HCT116 (cell line): Measurements from ENCODE around the gene SMARCA2. TPM values are rescaled to one million over a fixed set of nuclear protein-coding genes. Genes with fewer than 3 reads are reported as not detected.

Source experiments
- ATAC-seq: fragments of 200-7000 bp; cut with Tn5 transposase; 2 replicates; pipeline ENCODE4 v1.9.1; 2020; ENCODE audit warnings: mild to moderate bottlenecking, moderate library complexity
- BruUV-seq: library from RNA; stranded (reverse); fragments of 400-500 nt; replicated peaks from 2 replicates; lab custom pipeline; 2021; lab: Mats Ljungman, UMichigan
- CTCF ChIA-PET: fragments of 300-600 bp; sonication (Branson Sonifier 250); formaldehyde crosslinking; loops from one replicate; lab custom pipeline; 2021; ENCODE audit warnings: antibody characterized with exemption; lab: Charles Lee
- POLR2A ChIA-PET: fragments of 300-600, 350-600 bp; sonication (Branson Sonifier 250); formaldehyde crosslinking; loops from one replicate; lab custom pipeline; 2021; ENCODE audit warnings: antibody characterized with exemption; lab: Charles Lee
- RAD21 ChIA-PET, 2 experiments: fragments of 300-600 bp; sonication (Branson Sonifier 250); formaldehyde crosslinking; loops; one replicate each; lab custom pipeline; 2023; ENCODE audit warnings: low total read pairs in 2 of 2; ENCODE audit not compliant: uncharacterized antibody in 2 of 2, unreplicated experiment in 2 of 2, low non-redundant PET in 1 of 2; lab: Charles Lee
- DNase-seq: peaks from one replicate; pipeline ENCODE4 v3.0.0-alpha.2; 2010; ENCODE audit warnings: low read depth, low spot score
- H2AFZ ChIP-seq: fragments of 200-600 bp; shearing (Covaris generic), sonication (generic); 2 replicates; pipeline ENCODE4 v1.6.1; 2017; ENCODE audit warnings: low read depth, mixed run types, mixed read lengths, antibody characterized with exemption, low read length; ENCODE audit not compliant: poor library complexity, severe bottlenecking
- H3K27ac ChIP-seq: 2 replicates; pipeline ENCODE4 v1.5.1; 2012; ENCODE audit warnings: low read depth, low read length
- H3K27me3 ChIP-seq: fragments of 200-600 bp; sonication (generic); 2 replicates; pipeline ENCODE4 v1.6.1; 2016; ENCODE audit warnings: mixed run types, low read length, mixed read lengths; ENCODE audit not compliant: insufficient read depth
- H3K36me3 ChIP-seq, 2 experiments: fragments of 200-500 bp in 1 of 2; fragments of 200-600 bp in 1 of 2; sonication (Bioruptor generic) in 1 of 2; sonication (generic) in 1 of 2; 2 replicates each; pipeline versions ENCODE4 v1.5.1 to v1.6.1; 2014 to 2016; ENCODE audit warnings: low read length in 2 of 2, inconsistent platforms in 1 of 2, mixed read lengths in 1 of 2, mixed run types in 1 of 2; ENCODE audit not compliant: insufficient read depth in 2 of 2, control insufficient read depth in 1 of 2
- H3K4me1 ChIP-seq, 2 experiments: fragments of 200-600 bp in 1 of 2; sonication (generic) in 1 of 2; 2 replicates each; pipeline versions ENCODE4 v1.5.1 to v1.6.1; 2012 to 2017; ENCODE audit warnings: low read length in 2 of 2, inconsistent platforms in 1 of 2, mild to moderate bottlenecking in 1 of 2, mixed read lengths in 1 of 2, mixed run types in 1 of 2, moderate library complexity in 1 of 2; ENCODE audit not compliant: insufficient read depth in 2 of 2, control insufficient read depth in 1 of 2
- H3K4me2 ChIP-seq: fragments of 200-600 bp; sonication (generic); 2 replicates; pipeline ENCODE4 v1.6.1; 2017; ENCODE audit warnings: mixed run types, low read length, mixed read lengths
- H3K4me3 ChIP-seq, 2 experiments: fragments of 200-600 bp in 1 of 2; sonication (generic) in 1 of 2; replicated peaks in 1 of 2; 2 replicates each; pipeline ENCODE4 v1.5.1; 2011 to 2016; ENCODE audit warnings: low read length in 2 of 2, control low read depth in 1 of 2, low read depth in 1 of 2, mild to moderate bottlenecking in 1 of 2, mixed read lengths in 1 of 2, mixed run types in 1 of 2
- H3K79me2 ChIP-seq: fragments of 200-600 bp; sonication (generic); 2 replicates; pipeline ENCODE4 v1.6.1; 2017; ENCODE audit warnings: mild to moderate bottlenecking, mixed run types, low read length, moderate library complexity, mixed read lengths; ENCODE audit not compliant: insufficient read depth
- H3K9ac ChIP-seq: fragments of 200-600 bp; sonication (generic); 2 replicates; pipeline ENCODE4 v1.6.1; 2016; ENCODE audit warnings: low read length, mixed read lengths
- H3K9me2 ChIP-seq: fragments of 200-600 bp; sonication (generic), shearing (Covaris generic); 2 replicates; pipeline ENCODE4 v1.6.1; 2017; ENCODE audit warnings: mixed run types, mild to moderate bottlenecking, moderate library complexity; ENCODE audit not compliant: insufficient read depth
- H3K9me3 ChIP-seq, 2 experiments: fragments of 200-500 bp in 1 of 2; fragments of 200-600 bp in 1 of 2; sonication (Bioruptor generic) in 1 of 2; sonication (generic) in 1 of 2; 2 replicates each; pipeline ENCODE4 v1.6.1; 2014 to 2017; ENCODE audit warnings: low read length in 2 of 2, mixed read lengths in 2 of 2, inconsistent platforms in 1 of 2, low read depth in 1 of 2, mild to moderate bottlenecking in 1 of 2, mixed run types in 1 of 2, moderate library complexity in 1 of 2; ENCODE audit not compliant: control insufficient read depth in 1 of 2, insufficient read depth in 1 of 2
- H4K20me1 ChIP-seq: fragments of 200-600 bp; sonication (generic), shearing (Covaris generic); 2 replicates; pipeline ENCODE4 v1.6.1; 2017; ENCODE audit warnings: mixed run types, mild to moderate bottlenecking, moderate library complexity; ENCODE audit not compliant: insufficient read depth
- EZH2 ChIP-seq: fragments of 200-600 bp; sonication (generic); IDR thresholded peaks from 2 replicates; pipeline ENCODE4 v1.6.1; 2017; ENCODE audit warnings: antibody characterized with exemption, mixed run types
- POLR2A ChIP-seq: IDR thresholded peaks from 2 replicates; pipeline ENCODE4 v1.7.0; 2011; ENCODE audit warnings: borderline replicate concordance; ENCODE audit not compliant: insufficient read depth, insufficient read length; ENCODE audit errors: extremely low read depth
- RAD21 ChIP-seq: IDR thresholded peaks from 2 replicates; pipeline ENCODE4 v1.6.1; 2012; ENCODE audit warnings: low read depth, mild to moderate bottlenecking
- SIN3A ChIP-seq: IDR thresholded peaks from 2 replicates; pipeline ENCODE4 v1.6.1; 2012; ENCODE audit warnings: low read depth
- SRF ChIP-seq: IDR thresholded peaks from 2 replicates; pipeline ENCODE4 v1.6.1; 2012; ENCODE audit warnings: low read depth
- TCF7L2 ChIP-seq: IDR thresholded peaks from 2 replicates; pipeline ENCODE4 v1.7.0; 2011; ENCODE audit warnings: borderline replicate concordance, inconsistent platforms; ENCODE audit not compliant: insufficient read depth, insufficient read length; ENCODE audit errors: extremely low read depth
- ZFX ChIP-seq: fragments of 450-650 bp; IDR thresholded peaks from 2 replicates; pipeline ENCODE4 v1.6.1; 2017
- ZNF274 ChIP-seq: fragments of 200-500 bp; sonication (Bioruptor generic); IDR thresholded peaks from 2 replicates; pipeline ENCODE4 v1.6.1; 2014; ENCODE audit warnings: mild to moderate bottlenecking, low read depth, low read length, inconsistent platforms
- intact Hi-C: fragments of 100-400 bp; cut with micrococcal nuclease; formaldehyde crosslinking; loops from 2 replicates; pipeline ENCODE4 v1.10.0; 2022
- total RNA-seq: library from RNA; stranded (reverse); gene quantifications from one replicate; pipeline ENCODE4 v1.2.1, GENCODE V29; 2021; ENCODE audit not compliant: unreplicated experiment
- TF ChIP-seq, protein P1 (sequence below): IDR thresholded peaks from 2 replicates; pipeline ENCODE4 v1.6.1; 2012; ENCODE audit warnings: low read depth

SMARCA2 gene
- total RNA-seq, 1 experiment from 2014 or later = 14.7 TPM

DNA sequence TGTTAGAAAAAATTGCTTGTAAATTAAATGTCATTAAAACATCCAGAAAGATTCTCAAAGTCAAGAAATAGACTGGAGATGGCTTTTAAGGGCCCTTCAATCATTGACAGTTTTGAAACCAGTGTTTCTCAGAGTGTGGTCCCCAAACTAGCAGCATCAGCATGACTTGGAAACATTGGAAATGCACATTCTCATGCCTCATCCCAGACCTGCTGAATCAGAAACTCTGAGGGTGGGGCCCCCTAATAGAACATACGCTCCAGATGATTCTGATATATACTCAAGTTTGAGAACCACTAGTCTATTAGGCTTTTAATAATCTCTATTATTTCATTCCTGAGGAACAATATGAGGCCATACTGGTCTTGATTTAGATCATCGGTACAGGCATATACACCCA, 181.6 kb downstream of the SMARCA2 start:
- no peak overlapping the region for H3K4me2 ChIP-seq
- TF ChIP-seq EZH2 (no peak), SRF (no peak)
- TF ChIP-seq, protein P1, sequence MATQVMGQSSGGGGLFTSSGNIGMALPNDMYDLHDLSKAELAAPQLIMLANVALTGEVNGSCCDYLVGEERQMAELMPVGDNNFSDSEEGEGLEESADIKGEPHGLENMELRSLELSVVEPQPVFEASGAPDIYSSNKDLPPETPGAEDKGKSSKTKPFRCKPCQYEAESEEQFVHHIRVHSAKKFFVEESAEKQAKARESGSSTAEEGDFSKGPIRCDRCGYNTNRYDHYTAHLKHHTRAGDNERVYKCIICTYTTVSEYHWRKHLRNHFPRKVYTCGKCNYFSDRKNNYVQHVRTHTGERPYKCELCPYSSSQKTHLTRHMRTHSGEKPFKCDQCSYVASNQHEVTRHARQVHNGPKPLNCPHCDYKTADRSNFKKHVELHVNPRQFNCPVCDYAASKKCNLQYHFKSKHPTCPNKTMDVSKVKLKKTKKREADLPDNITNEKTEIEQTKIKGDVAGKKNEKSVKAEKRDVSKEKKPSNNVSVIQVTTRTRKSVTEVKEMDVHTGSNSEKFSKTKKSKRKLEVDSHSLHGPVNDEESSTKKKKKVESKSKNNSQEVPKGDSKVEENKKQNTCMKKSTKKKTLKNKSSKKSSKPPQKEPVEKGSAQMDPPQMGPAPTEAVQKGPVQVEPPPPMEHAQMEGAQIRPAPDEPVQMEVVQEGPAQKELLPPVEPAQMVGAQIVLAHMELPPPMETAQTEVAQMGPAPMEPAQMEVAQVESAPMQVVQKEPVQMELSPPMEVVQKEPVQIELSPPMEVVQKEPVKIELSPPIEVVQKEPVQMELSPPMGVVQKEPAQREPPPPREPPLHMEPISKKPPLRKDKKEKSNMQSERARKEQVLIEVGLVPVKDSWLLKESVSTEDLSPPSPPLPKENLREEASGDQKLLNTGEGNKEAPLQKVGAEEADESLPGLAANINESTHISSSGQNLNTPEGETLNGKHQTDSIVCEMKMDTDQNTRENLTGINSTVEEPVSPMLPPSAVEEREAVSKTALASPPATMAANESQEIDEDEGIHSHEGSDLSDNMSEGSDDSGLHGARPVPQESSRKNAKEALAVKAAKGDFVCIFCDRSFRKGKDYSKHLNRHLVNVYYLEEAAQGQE = no peak
- DNase-seq (no peak), ATAC-seq (no peak)
- no peaks in the 10 kb centered on the region for H3K4me1 ChIP-seq
- H4K20me1 ChIP-seq = no peaks in the 10 kb centered on the region
- ChIA-PET CTCF (no interaction called here), RAD21 (no interaction called here), POLR2A (no interaction called here)
- H3K27me3 ChIP-seq = no peaks in the 10 kb centered on the region
- H3K79me2 ChIP-seq = no peaks in the 10 kb centered on the region
- intact Hi-C loops = no loop called here
- H3K9ac ChIP-seq = no peak overlapping the region
- no peak overlapping the region for H3K27ac ChIP-seq
- BruUV-seq = no TSS peak
- H2AFZ ChIP-seq = no peak overlapping the region
- H3K36me3 ChIP-seq = no peaks in the 10 kb centered on the region
- no peak overlapping the region for H3K4me3 ChIP-seq
- no peaks in the 10 kb centered on the region for H3K9me3 ChIP-seq
- H3K9me2 ChIP-seq = no peaks in the 10 kb centered on the region

DNA sequence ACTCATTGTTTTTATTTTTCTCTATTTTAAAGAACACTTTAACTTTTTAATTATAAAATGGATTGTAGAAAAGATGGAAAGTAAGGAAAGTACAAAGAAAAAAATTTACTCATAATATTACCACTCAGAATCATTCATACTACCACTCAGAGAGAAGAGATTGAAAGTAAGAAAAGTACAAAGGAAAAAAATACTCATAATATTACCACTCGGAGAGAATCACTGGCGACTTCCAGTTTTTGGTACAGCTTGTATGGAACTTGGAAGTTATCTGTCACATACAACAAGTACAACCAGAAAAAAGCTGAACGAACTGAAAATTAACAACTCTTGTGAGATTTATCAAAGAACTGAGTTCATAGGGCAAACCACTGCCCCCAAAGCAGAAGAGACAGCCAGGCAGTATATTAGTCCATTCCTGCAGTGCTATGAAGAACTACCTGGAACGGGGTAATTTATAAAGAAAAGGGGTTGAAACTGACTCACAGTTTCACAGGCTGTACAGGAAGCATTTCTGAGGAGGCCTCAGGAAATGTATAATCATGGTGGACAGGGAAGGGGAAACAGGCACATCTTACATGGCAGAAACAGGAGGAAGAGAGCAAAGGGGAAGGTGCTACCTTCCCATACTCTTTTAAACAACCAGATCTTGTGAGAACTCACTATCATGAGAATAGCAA, 183.9 kb downstream of the SMARCA2 start:
- ATAC-seq (no peak), DNase-seq (no peak)
- Histone ChIP-seq H2AFZ (no peak overlapping the region), H3K4me1 (no peaks in the 10 kb centered on the region), H3K9me3 (no peaks in the 10 kb centered on the region), H3K36me3 (no peaks in the 10 kb centered on the region), H3K27ac (no peak overlapping the region), H3K9ac (no peak overlapping the region), H3K4me3 (no peak overlapping the region), H3K79me2 (no peaks in the 10 kb centered on the region), H3K9me2 (no peaks in the 10 kb centered on the region), H3K4me2 (no peak overlapping the region), H4K20me1 (no peaks in the 10 kb centered on the region), H3K27me3 (no peaks in the 10 kb centered on the region)
- RAD21 ChIA-PET = no interaction called here
- no peak for TF ChIP-seq RAD21
- TF ChIP-seq SIN3A = no peak
- no peak for TF ChIP-seq ZNF274
- TF ChIP-seq TCF7L2 = no peak
- TF ChIP-seq POLR2A = no peak
- no peak for TF ChIP-seq ZFX
- POLR2A ChIA-PET = no interaction called here
- BruUV-seq = no TSS peak
- intact Hi-C loops = no loop called here
- CTCF ChIA-PET = no interaction called here
